GM12891 (cell line): ENCODE data around the gene SLC12A7.

Experiments used
- DNase-seq: peaks from one replicate; pipeline ENCODE4 v3.0.0; 2011; ENCODE audit warnings: low spot score; ENCODE audit not compliant: insufficient read length
- FAIRE-seq: peaks from 2 replicates; lab custom pipeline; 2011; peaks lifted over from hg19 to GRCh38; lab: Jason Lieb, UNC
- PAX5 ChIP-seq: IDR thresholded peaks from 2 replicates; pipeline ENCODE4 v1.6.1; 2011; ENCODE audit warnings: low read length, moderate library complexity, mild to moderate bottlenecking; ENCODE audit not compliant: insufficient read depth, severe bottlenecking
- POLR2A ChIP-seq: IDR thresholded peaks from 2 replicates; pipeline ENCODE4 v1.6.1; 2011; ENCODE audit warnings: low read depth, low read length, control low read depth
- POLR2AphosphoS5 ChIP-seq: IDR thresholded peaks from 2 replicates; pipeline ENCODE4 v1.6.1; 2011; ENCODE audit warnings: low read depth, low read length, control low read depth
- POU2F2 ChIP-seq: IDR thresholded peaks from 2 replicates; pipeline ENCODE4 v1.6.1; 2011; ENCODE audit warnings: low read depth, mild to moderate bottlenecking, control low read depth, low read length, moderate library complexity
- SPI1 ChIP-seq: IDR thresholded peaks from 2 replicates; pipeline ENCODE4 v1.6.1; 2011; ENCODE audit warnings: low read depth, low read length, control low read depth
- TAF1 ChIP-seq: IDR thresholded peaks from 2 replicates; pipeline ENCODE4 v1.6.1; 2011; ENCODE audit warnings: low read depth, low read length, control low read depth

The SLC12A7 gene

GRCh38 chr5:1113332-1113690 is 1.4 kb upstream of the SLC12A7 start:
- FAIRE-seq (no peak), DNase-seq (no peak)
- TF ChIP-seq POLR2AphosphoS5 (no peak), SPI1 (no peak), POLR2A (no peak), TAF1 (no peak), PAX5 (no peak), POU2F2 (no peak)

DNA sequence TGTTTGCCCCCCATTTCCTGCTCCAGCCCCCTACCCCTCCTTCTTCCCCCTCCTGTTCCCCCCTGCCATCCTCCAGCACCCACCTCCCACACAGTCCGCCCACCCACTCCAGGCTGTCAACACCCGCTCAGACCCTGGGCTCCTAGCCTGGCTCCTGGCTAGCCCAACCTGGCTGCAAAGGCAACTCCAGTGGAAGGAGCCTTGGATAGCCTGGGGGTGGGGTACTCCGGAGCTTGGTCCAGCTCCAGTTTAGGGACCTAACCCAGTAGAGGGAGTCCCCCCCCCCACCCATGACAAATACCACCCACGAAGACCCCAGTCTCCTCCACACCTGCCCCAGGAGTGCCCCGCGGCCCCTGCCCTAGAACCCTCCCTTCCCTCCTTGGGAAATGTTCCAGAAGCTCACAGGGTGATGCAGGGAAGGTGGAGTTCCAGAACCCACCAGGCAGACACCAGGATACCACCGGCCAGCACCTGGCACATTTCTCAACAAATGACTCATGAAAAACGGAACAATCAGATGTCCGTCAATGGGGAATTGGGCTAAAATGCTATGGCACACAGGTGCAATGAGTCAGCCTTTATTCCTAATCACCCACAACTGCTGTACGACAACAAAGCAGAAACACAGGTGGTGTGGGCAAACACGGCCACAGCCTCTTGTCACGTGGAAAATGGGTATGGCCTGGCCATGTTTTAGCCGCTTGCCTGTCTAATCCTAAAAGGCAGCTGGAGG is 901 bp upstream of the SLC12A7 start:
- TF ChIP-seq PAX5 (no peak), SPI1 (no peak), POU2F2 (no peak)
- no peak for DNase-seq
- no peak for FAIRE-seq

DNA sequence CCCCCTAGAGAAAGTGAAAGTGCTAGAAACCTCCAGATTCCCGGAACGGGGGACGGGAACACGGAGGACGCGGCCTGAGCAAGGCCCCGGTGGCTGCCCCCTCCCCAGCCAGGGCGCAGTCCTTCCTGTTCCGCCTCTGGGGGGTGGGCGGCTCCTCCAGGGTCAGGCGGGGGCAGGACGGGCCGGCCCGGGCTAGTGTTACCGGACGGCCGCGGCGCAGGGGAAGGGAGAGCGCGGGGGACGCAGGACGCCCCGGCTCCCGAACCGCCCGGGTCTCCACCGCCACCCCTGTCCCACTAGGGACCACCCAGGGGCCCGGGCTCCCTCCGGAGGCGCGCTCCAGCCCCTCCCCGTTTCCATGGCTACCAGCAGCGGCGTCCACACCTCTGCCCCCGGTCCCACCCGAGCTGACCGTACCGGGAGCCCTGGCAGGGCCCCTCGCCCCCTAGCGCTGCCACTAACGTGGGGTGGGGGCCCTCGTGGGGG is 579 bp downstream of the SLC12A7 start:
- DNase-seq (no peak), FAIRE-seq (no peak)
- TF ChIP-seq POU2F2 (no peak), PAX5 (no peak), POLR2A (no peak), TAF1 (no peak), POLR2AphosphoS5 (no peak), SPI1 (no peak)

DNA sequence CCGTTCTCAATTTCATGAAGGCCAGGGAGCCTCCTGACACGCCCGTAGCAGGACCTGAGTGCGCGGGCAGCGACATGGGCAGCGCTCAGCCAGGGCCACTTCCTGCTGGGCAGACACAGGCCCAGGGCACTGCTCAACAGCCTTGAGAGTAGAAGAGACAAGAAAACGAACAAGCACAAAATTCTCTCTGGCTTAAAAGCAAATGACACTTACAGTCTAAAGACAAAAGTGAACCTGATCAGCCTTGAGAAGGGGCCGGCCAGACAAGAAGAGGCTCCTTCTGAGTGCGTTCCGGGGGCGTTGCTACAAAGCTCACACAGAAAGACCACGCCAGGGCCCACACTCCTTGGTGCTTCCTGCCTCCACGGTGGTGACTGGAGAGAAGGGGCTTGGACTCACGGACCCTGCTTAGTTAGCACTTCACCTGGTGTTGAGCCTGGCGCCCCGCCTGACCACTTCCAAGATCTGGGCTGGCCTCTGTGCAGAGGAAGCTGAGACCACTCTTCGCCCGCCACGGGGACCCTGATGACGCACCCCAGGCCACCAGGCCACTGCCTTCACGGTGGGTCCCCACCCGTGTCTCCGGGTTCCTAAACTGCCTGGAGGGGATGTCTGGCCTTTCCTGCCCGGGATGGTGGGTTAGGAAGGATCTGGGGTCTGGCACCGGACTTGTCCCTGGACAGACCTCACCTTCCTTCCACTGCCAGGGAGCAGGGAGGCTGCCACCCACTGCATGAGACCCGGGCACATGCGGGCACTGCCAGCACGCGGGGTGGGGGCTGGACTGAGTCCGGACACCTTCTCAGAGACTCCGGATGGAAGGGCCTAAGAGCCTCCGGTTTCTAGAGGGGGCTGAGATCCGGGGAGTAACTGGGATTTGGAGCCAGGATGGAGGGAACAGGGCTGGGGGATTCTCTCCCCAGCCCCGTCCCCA is 1.3 kb downstream of the SLC12A7 start:
- TF ChIP-seq TAF1 (no peak), POLR2A (no peak), POLR2AphosphoS5 (no peak), PAX5 (no peak), SPI1 (no peak), POU2F2 (no peak)
- no peak for FAIRE-seq
- no peak for DNase-seq

GRCh38 chr5:1109542-1110306 is 2.1 kb downstream of the SLC12A7 start:
- FAIRE-seq: no peak
- no peak for DNase-seq
- no peak for TF ChIP-seq SPI1
- TF ChIP-seq PAX5: no peak

DNA sequence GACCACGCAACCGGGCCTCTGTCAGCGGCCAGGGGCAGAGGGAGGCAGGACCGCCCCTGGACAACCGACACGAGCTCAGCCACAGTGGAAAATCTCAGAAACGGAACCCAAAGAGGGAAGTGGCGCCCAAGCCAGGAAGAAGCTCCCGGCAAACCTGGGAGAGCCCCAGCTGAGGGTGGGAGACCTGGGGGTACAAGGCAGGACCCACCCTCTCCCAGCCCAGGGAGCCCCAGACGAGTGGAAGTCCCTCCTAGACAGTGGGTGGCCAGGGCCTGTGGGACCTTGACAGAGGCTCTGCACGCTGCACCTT is 3.0 kb downstream of the SLC12A7 start:
- no peak for FAIRE-seq

DNA sequence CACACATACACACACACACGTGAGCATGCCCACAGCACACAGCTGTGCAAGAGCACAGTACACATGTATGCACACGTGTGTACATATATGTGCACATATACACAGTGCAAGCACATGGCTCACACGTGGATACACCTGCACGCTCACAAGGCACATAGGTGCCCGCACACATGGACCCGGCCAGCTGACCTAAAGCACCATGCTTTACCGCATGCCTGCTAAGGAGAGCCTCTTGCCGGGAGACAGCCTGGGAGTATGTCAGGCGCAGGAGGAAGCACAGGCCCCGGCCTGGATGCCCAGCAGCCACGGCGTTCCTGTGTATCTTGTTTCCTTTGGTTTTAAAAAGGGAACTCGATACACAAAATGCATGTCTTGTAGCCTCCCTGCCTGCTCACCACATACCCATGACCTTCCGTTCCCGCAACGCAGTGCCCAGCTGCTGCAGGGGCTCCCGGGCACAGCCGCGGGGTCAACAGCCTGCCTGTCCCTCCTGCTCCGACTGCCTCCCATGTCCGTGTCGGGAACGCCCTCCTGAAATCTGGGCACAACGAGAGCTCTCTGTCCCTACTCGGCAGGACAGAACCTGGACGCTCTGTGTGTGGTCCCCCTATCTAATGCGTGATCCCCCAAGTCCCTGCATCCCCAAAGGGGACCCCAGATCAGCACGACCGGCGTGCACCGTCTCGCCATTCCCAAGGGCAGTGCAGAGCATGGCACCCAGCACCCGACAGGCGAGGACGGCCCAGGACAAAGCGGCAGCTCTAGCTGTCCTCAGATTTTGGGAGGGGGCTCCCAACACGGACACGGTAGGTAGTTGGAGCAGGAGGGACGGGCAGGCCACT is 3.6 kb downstream of the SLC12A7 start:
- no peak for DNase-seq
- TF ChIP-seq TAF1: no peak
- TF ChIP-seq PAX5: no peak
- TF ChIP-seq POLR2AphosphoS5: no peak
- no peak for TF ChIP-seq SPI1
- no peak for TF ChIP-seq POLR2A
- TF ChIP-seq POU2F2: no peak
- no peak for FAIRE-seq

More for the DNA sequence above, 3.0 kb downstream of the SLC12A7 start:
- TF ChIP-seq POLR2A (no peak), POLR2AphosphoS5 (no peak), POU2F2 (no peak), PAX5 (no peak), SPI1 (no peak), TAF1 (no peak)
- no peak for DNase-seq

DNA sequence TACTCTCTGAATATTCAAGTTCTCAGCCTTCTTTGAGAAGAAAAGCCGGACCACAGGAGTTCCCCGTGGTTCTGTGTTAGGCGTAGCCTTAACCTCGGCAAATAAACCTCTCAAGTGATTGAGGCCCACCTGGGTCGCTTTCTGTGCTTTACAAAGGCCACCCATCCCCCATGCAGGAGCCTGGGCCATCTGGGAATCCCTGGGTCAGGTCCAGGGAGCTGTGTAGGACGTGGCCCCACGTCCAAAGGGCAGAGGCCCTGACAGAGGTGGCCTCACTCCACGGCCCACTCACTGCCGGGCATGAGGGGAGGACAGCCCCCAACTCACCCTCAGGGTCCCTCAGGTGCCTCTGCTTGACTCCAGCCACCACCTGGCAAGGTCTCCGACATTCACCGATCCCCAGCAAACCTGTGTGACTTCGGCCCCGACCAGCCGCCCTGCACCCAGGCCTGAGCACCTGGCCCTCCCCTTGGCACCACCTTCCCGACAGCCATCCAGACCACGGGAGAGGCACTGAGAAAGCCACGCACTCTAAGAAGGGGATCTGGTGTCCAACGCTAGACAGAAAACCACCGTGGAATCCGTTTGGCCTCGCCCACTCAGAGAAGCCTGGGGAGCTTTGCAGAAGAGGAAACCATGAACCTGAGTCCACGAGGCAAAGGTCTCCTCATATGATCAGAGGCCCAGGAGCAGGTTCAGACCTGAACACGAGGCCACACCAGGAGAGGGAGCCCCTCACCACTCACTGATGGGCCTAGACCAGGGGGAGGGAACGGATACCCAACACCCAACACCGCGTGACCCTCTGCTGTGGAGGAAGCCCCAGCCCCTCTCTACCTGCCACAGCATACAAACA is 4.5 kb downstream of the SLC12A7 start:
- DNase-seq: no peak
- TF ChIP-seq POU2F2: no peak
- TF ChIP-seq POLR2A: no peak
- TF ChIP-seq PAX5: no peak
- no peak for TF ChIP-seq POLR2AphosphoS5
- FAIRE-seq: no peak
